H7 (cell line): ENCODE measurements around the gene KCNJ5. TPM values are rescaled to one million over a fixed set of nuclear protein-coding genes. Genes with fewer than 3 reads are reported as not detected.

Experiments
- DNase-seq: peaks from one replicate; pipeline ENCODE4 v3.0.0; 2012
- H3K27me3 ChIP-seq: 2 replicates; pipeline ENCODE4 v1.6.0; 2011; ENCODE audit warnings: mild to moderate bottlenecking, low read length; ENCODE audit not compliant: control insufficient read depth, insufficient read depth
- H3K36me3 ChIP-seq: replicated peaks from 2 replicates; pipeline ENCODE4 v1.5.1; 2011; ENCODE audit warnings: low read length; ENCODE audit not compliant: control insufficient read depth, insufficient read depth
- H3K4me3 ChIP-seq: 2 replicates; pipeline ENCODE4 v1.5.1; 2011; ENCODE audit warnings: low read depth, mild to moderate bottlenecking, control low read depth, low read length, moderate library complexity; ENCODE audit not compliant: insufficient read depth
- total RNA-seq: library from RNA; depleted of rRNA; stranded (reverse); fragments of >200 nt; shearing (Covaris generic); gene quantifications from 2 replicates; pipeline ENCODE4 v1.2.3, GENCODE V29; 2014

The KCNJ5 gene
- total RNA-seq, 1 experiment from 2014 or later = 0.35 TPM

DNA sequence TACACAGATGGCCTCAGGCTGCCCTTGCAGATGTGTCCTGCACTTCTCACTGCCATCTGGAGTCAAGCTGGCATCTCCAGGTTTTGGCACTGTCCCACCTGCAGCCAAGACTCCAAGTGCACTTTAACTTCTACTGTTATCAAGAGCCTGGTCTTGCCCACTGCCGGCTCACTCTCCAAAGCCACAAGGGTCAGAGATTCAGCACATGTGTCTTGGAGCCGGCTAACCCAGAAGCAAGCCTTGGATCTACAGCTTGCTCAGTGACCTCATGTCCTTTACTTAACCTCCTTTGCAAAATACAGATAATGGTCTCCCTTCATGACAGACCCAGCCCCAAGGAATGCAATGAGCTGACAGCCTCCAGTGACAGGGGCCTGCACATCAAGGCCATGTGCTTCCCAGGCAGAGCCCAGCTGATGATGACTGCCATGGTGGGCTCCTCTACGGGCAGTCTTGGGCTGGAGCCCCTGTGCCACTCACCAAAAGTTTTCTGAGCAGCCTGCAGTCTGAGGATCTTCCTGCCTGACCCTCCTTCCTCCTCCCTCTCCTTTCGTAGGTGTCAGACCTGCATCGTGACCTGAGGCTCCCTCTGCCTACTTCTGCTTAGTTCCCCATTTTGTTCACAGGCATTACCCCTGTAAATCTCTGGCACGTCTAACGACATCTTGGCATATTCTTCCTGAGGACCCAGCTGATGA, 42.5 kb downstream of the KCNJ5 start:
- Histone ChIP-seq H3K36me3 (no peaks in the 10 kb centered on the region), H3K27me3 (peaks cover 32% of the 10 kb centered on the region; the same call in 1 of the 2 replicates), H3K4me3 (no peak overlapping the region)
- DNase-seq = no peak

DNA sequence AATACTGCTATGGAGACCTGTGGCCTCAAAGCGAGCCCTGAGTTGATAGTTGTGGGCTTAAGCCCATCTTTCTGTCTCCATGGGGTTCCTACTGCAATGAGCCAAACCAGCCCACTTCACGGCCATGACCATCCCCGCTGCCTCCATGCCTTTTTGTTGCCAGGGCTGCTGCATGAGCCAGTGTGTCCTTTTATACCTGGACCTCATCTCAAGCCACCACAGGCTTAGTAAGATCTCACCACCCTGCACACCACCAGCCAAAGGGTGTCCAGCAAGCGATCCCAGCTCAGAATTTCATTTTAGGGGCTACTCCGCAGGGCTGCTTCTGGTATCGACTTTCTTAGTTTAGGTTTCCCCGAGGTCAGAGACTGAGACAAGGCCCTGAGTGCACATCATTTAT, 43.2 kb downstream of the KCNJ5 start:
- H3K27me3 ChIP-seq = peaks cover 27% of the 10 kb centered on the region; the same call in 1 of the 2 replicates
- DNase-seq = no peak
- no peaks in the 10 kb centered on the region for H3K36me3 ChIP-seq
- H3K4me3 ChIP-seq = no peak overlapping the region

GRCh38 chr11:128934926-128935325, 43.8 kb downstream of the KCNJ5 start:
- no peaks in the 10 kb centered on the region for H3K36me3 ChIP-seq
- peaks cover 23% of the 10 kb centered on the region; the same call in 1 of the 2 replicates for H3K27me3 ChIP-seq
- no peak overlapping the region for H3K4me3 ChIP-seq
- DNase-seq = no peak

GRCh38 chr11:128936606-128937251, 45.6 kb downstream of the KCNJ5 start:
- peak; percentile 91 for DNase-seq
- H3K4me3 ChIP-seq = no peak overlapping the region
- no peaks in the 10 kb centered on the region for H3K36me3 ChIP-seq
- H3K27me3 ChIP-seq = peaks cover 13% of the 10 kb centered on the region; the same call in 1 of the 2 replicates

DNA sequence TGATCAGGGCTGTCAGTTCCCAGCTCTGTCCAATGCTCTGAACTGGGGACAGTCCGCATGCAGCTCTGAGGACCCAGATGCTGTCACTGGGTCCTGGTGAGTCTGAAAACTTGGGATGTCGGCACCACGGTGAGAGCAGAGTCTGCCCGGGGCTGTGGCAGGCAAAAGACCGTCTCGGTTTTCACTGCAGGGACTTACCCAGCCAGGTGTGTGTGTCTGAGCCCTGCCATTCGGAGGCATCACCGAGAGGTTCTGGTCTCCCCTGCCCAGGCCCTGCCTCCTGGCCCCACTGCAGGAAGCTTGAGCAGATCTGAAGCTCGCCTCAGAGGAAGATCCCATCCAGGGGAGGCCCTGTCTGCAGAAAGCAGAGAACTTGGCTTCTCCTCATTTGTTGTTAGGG, 46.3 kb downstream of the KCNJ5 start:
- peak; percentile 58 for DNase-seq
- Histone ChIP-seq H3K27me3 (peaks cover 9% of the 10 kb centered on the region; the same call in 1 of the 2 replicates), H3K4me3 (no peak overlapping the region), H3K36me3 (no peaks in the 10 kb centered on the region)

DNA sequence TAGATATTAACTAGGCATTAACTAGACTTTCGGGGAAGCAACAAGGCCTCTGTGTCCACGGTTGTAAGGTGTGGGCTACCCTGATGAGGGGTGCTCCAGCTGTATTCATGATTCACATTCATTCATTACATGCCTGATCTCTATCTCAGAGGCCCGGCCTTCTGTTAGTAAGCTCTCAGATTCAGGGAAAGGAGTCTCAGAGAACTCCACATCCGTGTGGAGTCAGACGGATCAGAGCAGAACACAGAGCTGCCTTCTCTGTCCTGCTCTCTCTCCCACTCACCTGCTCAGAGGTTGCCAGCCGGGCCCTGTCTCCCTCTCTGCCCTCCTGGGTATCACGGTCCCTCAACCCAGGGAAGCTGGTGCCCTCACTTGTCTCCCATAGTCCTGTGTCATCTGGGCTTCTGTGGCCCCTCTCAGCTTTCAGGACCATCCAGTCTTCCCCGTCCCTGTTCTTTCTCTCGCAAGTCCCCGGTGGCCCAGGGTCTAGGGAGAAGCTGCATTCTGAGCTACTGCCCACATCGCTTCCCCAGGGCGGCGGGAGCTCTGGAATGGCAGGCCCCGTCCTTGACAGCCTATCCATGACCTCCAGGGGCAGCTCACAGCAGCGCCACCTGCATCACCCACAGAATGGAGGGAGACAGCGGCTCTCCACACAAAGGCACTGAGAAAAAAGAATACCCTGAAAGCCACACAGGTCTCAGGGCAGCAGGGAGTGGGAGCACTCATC, 47.2 kb downstream of the KCNJ5 start:
- no peak overlapping the region for H3K4me3 ChIP-seq
- no peaks in the 10 kb centered on the region for H3K36me3 ChIP-seq
- H3K27me3 ChIP-seq = peaks cover 9% of the 10 kb centered on the region; the same call in 1 of the 2 replicates
- peak; percentile 58 for DNase-seq

DNA sequence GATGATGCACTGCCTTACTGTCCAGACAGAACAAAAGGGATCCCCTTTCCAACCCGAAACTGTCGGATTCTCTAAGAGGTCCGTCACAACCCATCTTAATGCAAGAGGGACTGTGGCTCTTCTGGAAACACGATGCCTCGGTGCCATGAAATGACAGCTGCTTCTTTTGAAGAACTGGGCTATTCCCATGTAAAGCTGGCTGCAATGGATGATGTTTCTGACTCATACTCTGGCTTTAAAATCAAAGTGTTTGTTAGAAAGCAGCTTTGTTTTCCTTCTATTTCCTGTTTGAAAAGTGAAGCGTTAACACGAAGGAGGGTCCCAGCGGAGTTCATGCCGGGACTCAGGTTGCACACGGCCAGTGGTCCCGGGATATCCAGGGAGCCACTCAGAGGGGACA, 48.4 kb downstream of the KCNJ5 start:
- DNase-seq = no peak
- Histone ChIP-seq H3K36me3 (no peaks in the 10 kb centered on the region), H3K4me3 (no peak overlapping the region), H3K27me3 (peaks cover 6% of the 10 kb centered on the region; the same call in 1 of the 2 replicates)

DNA sequence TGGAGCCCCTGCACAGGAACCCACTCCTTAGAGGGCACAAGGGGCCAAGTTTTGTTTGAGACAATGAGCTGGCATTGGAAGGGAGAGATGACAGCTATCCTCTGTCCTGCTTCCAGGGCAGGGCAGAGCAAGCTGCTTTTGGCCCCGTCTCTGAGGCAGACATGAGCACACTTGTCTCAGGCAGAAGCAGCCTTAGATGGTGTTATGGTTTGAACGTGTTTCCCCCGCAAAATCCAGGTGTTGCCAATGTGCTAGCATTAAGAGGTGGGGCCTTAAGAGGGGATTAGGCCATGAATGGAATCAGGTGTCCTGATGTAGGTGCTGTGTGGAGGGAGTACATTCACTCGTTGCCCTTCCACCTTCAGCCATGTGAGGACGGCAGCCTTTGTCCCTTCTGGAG, 49.0 kb downstream of the KCNJ5 start:
- H3K27me3 ChIP-seq = peaks cover 4% of the 10 kb centered on the region; the same call in 1 of the 2 replicates
- H3K36me3 ChIP-seq = no peaks in the 10 kb centered on the region
- peak; percentile 22 for DNase-seq
- H3K4me3 ChIP-seq = no peak overlapping the region

DNA sequence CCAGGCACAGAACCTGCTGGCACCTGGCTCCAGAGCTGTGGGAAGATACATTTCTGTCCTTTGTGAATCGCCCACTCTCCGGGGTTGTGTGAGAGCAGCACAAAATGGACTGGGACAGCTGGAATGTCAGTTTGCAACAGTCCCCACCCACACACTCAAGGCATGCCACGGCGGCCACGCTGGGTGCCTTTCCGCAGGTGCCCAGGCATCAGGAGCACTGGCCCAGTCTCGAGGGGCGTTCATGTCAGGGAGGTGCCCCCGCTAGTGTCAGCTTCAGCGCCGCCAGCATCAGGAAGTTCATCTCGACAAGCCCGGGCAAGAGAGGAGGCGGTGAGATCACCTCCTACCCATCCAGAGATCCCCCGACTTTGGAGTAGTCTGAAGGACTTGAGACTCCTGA, 49.4 kb downstream of the KCNJ5 start:
- Histone ChIP-seq H3K4me3 (no peak overlapping the region), H3K36me3 (no peaks in the 10 kb centered on the region), H3K27me3 (peaks cover 4% of the 10 kb centered on the region; the same call in 1 of the 2 replicates)
- DNase-seq = no peak

- DNase-seq = peak; percentile 32
- H3K27me3 ChIP-seq = peaks cover 4% of the 10 kb centered on the region; the same call in 1 of the 2 replicates
- H3K4me3 ChIP-seq = no peak overlapping the region
- H3K36me3 ChIP-seq = no peaks in the 10 kb centered on the region
Measured at GRCh38 chr11:128941110-128941509, 50.0 kb downstream of the KCNJ5 start.

GRCh38 chr11:128941573-128942271, 50.6 kb downstream of the KCNJ5 start:
- H3K27me3 ChIP-seq = peaks cover 4% of the 10 kb centered on the region; the same call in 1 of the 2 replicates
- peak; percentile 23 for DNase-seq

DNA sequence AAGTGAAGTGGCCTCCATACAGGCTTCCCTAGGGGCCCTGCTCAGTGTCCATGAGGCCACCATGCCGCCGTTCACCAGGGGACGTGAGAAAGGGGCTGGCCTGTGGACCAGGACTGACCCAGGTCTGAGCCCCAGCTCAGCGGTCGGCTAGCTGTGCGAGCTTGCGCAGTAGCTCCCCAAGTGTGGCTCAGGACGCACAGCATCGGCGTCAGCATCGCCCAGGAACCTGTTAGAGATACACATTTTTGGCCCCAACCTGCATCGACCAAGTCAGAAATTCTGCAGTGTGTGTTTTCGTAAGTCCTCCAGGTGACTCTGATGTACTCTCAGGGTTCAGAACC, 51.1 kb downstream of the KCNJ5 start:
- no peak for DNase-seq
- no peaks in the 10 kb centered on the region; the same call in 1 of the 2 replicates for H3K27me3 ChIP-seq
- no peaks in the 10 kb centered on the region for H3K36me3 ChIP-seq
- H3K4me3 ChIP-seq = no peak overlapping the region

More at GRCh38 chr11:128941573-128942271, 50.6 kb downstream of the KCNJ5 start:
- H3K36me3 ChIP-seq = no peaks in the 10 kb centered on the region
- H3K4me3 ChIP-seq = no peak overlapping the region

DNA sequence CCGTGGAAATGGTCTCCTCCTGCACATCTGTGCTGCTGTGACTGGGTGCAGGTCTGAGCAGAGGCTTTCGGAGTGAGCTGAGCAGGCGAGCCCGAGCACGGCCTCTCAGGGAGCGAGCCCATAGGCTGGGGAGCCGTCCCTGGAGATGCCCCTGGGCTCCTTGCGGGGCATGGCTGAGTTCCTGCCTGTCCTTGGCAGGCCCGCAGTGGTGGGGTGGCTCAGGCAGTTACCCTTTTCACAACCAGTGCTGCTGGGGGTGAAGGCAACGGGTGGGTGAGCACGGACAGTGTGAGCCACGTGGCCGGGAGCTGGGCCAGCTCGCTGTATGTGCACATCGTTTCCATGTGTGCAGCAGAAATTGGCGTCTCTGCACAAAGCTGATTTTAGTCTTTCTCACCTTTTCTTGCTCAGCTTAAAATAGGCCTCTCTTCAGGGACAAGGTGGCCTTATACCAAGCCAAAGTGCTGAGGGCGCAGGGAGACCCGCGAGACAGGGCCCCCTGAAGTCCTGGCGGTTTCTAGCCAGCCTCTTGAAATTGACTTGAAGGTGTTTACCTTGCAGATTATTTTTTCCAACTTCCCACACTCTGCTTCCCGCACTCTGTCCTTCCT, 51.8 kb downstream of the KCNJ5 start, which contains the start of gene TP53AIP1:
TSS of gene TP53AIP1 (minus strand) at position 55 of the 611 bp plus-strand sequence. CDS start 5,053 bp downstream, outside the sequence.
- no peaks in the 10 kb centered on the region; the same call in 1 of the 2 replicates for H3K27me3 ChIP-seq
- DNase-seq = peak; percentile 41
- H3K36me3 ChIP-seq = no peaks in the 10 kb centered on the region
- no peak within 1 kb of the TSS for H3K4me3 ChIP-seq
